PC-3 (cell line): Measurements from ENCODE around the gene THEM4. TPM values are rescaled to one million over a fixed set of nuclear protein-coding genes. Genes with fewer than 3 reads are reported as not detected.

Experiments
- ATAC-seq: fragments of 200-7000 bp; cut with Tn5 transposase; 2 replicates; pipeline ENCODE4 v1.9.1; 2020; ENCODE audit warnings: mild to moderate bottlenecking, moderate library complexity
- BruUV-seq: library from RNA; stranded (reverse); fragments of 400-500 nt; replicated peaks from 2 replicates; lab custom pipeline; 2021; lab: Mats Ljungman, UMichigan
- CTCF ChIA-PET: fragments of 300-600 bp; sonication (Branson Sonifier 250); formaldehyde crosslinking; loops from one replicate; lab custom pipeline; 2022; ENCODE audit warnings: antibody characterized with exemption; lab: Charles Lee
- POLR2A ChIA-PET: fragments of 300-600 bp; sonication (Branson Sonifier 250); formaldehyde crosslinking; loops from one replicate; lab custom pipeline; 2022; ENCODE audit warnings: antibody characterized with exemption; ENCODE audit not compliant: unreplicated experiment; lab: Charles Lee
- DNase-seq: peaks from one replicate; pipeline ENCODE4 v3.0.0-alpha.2; 2015
- H2AFZ ChIP-seq: fragments of 300-600 bp; sonication (generic); 2 replicates; pipeline ENCODE4 v1.6.0; 2016; ENCODE audit warnings: antibody characterized with exemption, low read length
- H3F3A ChIP-seq: fragments of 300-600 bp; sonication (generic); one replicate; pipeline ENCODE4 v1.6.0; 2017; ENCODE audit warnings: antibody characterized with exemption, low read length, control low read depth, mild to moderate bottlenecking; ENCODE audit not compliant: unreplicated experiment
- H3K27ac ChIP-seq: fragments of 300-600 bp; sonication (generic); 2 replicates; pipeline ENCODE4 v1.5.1; 2016; ENCODE audit warnings: mild to moderate bottlenecking, low read length
- H3K27me3 ChIP-seq: fragments of 300-600 bp; sonication (generic); 2 replicates; pipeline ENCODE4 v1.6.1; 2016; ENCODE audit warnings: low read length, mixed read lengths
- H3K36me3 ChIP-seq: fragments of 300-600 bp; sonication (generic); 2 replicates; pipeline ENCODE4 v1.6.1; 2016; ENCODE audit warnings: low read depth, mixed run types, low read length, mixed read lengths
- H3K4me1 ChIP-seq: fragments of 300-600 bp; sonication (generic); 2 replicates; pipeline ENCODE4 v1.5.1; 2016; ENCODE audit warnings: low read length; ENCODE audit not compliant: insufficient read depth
- H3K4me2 ChIP-seq: fragments of 300-600 bp; sonication (generic); 2 replicates; pipeline ENCODE4 v1.6.0; 2016; ENCODE audit warnings: low read length
- H3K4me3 ChIP-seq: fragments of 300-600 bp; sonication (generic); 2 replicates; pipeline ENCODE4 v1.5.1; 2016; ENCODE audit warnings: mild to moderate bottlenecking, low read length, mixed read lengths
- H3K79me2 ChIP-seq: fragments of 300-600 bp; sonication (generic); 2 replicates; pipeline ENCODE4 v1.6.1; 2017; ENCODE audit warnings: low read length, mixed read lengths
- H3K9ac ChIP-seq: fragments of 300-600 bp; sonication (generic); 2 replicates; pipeline ENCODE4 v1.6.0; 2016; ENCODE audit warnings: mild to moderate bottlenecking, low read length
- H3K9me2 ChIP-seq: fragments of 300-600 bp; sonication (generic); replicated peaks from 2 replicates; pipeline ENCODE4 v1.6.1; 2016; ENCODE audit warnings: mixed run types, low read length, mixed read lengths
- H3K9me3 ChIP-seq: fragments of 300-600 bp; sonication (generic); 2 replicates; pipeline ENCODE4 v1.6.1; 2016; ENCODE audit warnings: low read length, mixed read lengths
- H4K20me1 ChIP-seq: fragments of 300-600 bp; sonication (generic); 2 replicates; pipeline ENCODE4 v1.6.1; 2016; ENCODE audit warnings: low read length, mixed read lengths
- CTCF ChIP-seq: fragments of 300-600 bp; sonication (generic); conservative IDR thresholded peaks from 2 replicates; pipeline ENCODE4 v1.5.1; 2017; ENCODE audit warnings: antibody characterized with exemption, low read depth, mild to moderate bottlenecking, low read length
- EZH2 ChIP-seq: fragments of 300-600 bp; sonication (generic); IDR thresholded peaks from one replicate; pipeline ENCODE4 v1.6.1; 2017; ENCODE audit warnings: antibody characterized with exemption, mild to moderate bottlenecking, low read length; ENCODE audit not compliant: unreplicated experiment
- EZH2phosphoT487 ChIP-seq: fragments of 300-600 bp; sonication (generic); IDR thresholded peaks from 2 replicates; pipeline ENCODE4 v1.6.1; 2018; ENCODE audit warnings: mild to moderate bottlenecking, antibody characterized with exemption, low read length, borderline replicate concordance
- intact Hi-C: fragments of 100-400 bp; cut with micrococcal nuclease; formaldehyde crosslinking; loops from 2 replicates; pipeline ENCODE4 v1.9.0; 2023
- total RNA-seq: library from RNA; depleted of rRNA; stranded (reverse); fragments of >200 nt; gene quantifications from 2 replicates; pipeline ENCODE4 v1.2.3, GENCODE V29; 2014

Gene THEM4
- total RNA-seq, 1 experiment from 2014 or later: 18.1 TPM

- H2AFZ ChIP-seq: no peak overlapping the region
- H3K27me3 ChIP-seq: no peaks in the 10 kb centered on the region
- no peak overlapping the region for H3K27ac ChIP-seq
- DNase-seq (no peak), ATAC-seq (no peak)
- ChIA-PET POLR2A (interaction anchor here (0.6 kb wide), 1 partner anchor 79 kb away, joined by 5 read pairs; no protein-coding TSS in a partner anchor), CTCF (no interaction called here)
- no peaks in the 10 kb centered on the region; the same call in 1 of the 2 replicates for H3K36me3 ChIP-seq
- H3K4me1 ChIP-seq: peaks cover 13% of the 10 kb centered on the region
- peaks cover 5% of the 10 kb centered on the region for H3F3A ChIP-seq
- H4K20me1 ChIP-seq: no peaks in the 10 kb centered on the region
- no peak for TF ChIP-seq CTCF
- TF ChIP-seq EZH2: no peak
- TF ChIP-seq EZH2phosphoT487: no peak
- H3K4me3 ChIP-seq: no peak overlapping the region
- H3K9me2 ChIP-seq: no peaks in the 10 kb centered on the region
- H3K9ac ChIP-seq: no peak overlapping the region
- BruUV-seq: no TSS peak
- H3K79me2 ChIP-seq: no peaks in the 10 kb centered on the region
- no peaks in the 10 kb centered on the region for H3K9me3 ChIP-seq
- no peak overlapping the region for H3K4me2 ChIP-seq
- intact Hi-C loops: no loop called here
These were observed 17.8 kb downstream of the THEM4 start for GRCh38 chr1:151891512-151891911.

- Histone ChIP-seq H3K9me3 (no peaks in the 10 kb centered on the region), H4K20me1 (no peaks in the 10 kb centered on the region), H3K79me2 (no peaks in the 10 kb centered on the region), H3K27me3 (no peaks in the 10 kb centered on the region), H3K4me3 (no peak overlapping the region), H3K27ac (no peak overlapping the region), H3K36me3 (no peaks in the 10 kb centered on the region; the same call in 1 of the 2 replicates), H3F3A (peaks cover 5% of the 10 kb centered on the region), H3K9ac (no peak overlapping the region), H3K9me2 (no peaks in the 10 kb centered on the region), H3K4me2 (no peak overlapping the region), H3K4me1 (peaks cover 26% of the 10 kb centered on the region), H2AFZ (no peak overlapping the region)
- DNase-seq (peak; percentile 62), ATAC-seq (peak; percentile 36; the same call in 1 of the 2 replicates)
- CTCF ChIA-PET: interaction anchor here (0.7 to 1.9 kb wide), 2 partner anchors 23 to 113 kb away, joined by 3 to 5 read pairs; no protein-coding TSS in a partner anchor
- intact Hi-C loops: loop anchor here (1.0 to 5.0 kb wide), 3 partner anchors 45 to 112 kb away; no protein-coding TSS in a partner anchor
- POLR2A ChIA-PET: no interaction called here
- no TSS peak for BruUV-seq
- TF ChIP-seq EZH2phosphoT487: no peak
- TF ChIP-seq EZH2: no peak
- peak; percentile 73 for TF ChIP-seq CTCF
These were observed 20.2 kb downstream of the THEM4 start for GRCh38 chr1:151888972-151889570.

GRCh38 chr1:151887028-151887427 is 22.3 kb downstream of the THEM4 start:
- intact Hi-C loops: loop anchor here (5.0 kb wide), 1 partner anchor 60 kb away; no protein-coding TSS in a partner anchor
- Histone ChIP-seq H4K20me1 (no peaks in the 10 kb centered on the region), H2AFZ (no peak overlapping the region), H3F3A (peaks cover 5% of the 10 kb centered on the region), H3K36me3 (no peaks in the 10 kb centered on the region; the same call in 1 of the 2 replicates), H3K27me3 (no peaks in the 10 kb centered on the region), H3K4me2 (no peak overlapping the region), H3K79me2 (no peaks in the 10 kb centered on the region), H3K4me3 (no peak overlapping the region), H3K9ac (no peak overlapping the region), H3K9me3 (no peaks in the 10 kb centered on the region), H3K4me1 (peaks cover 26% of the 10 kb centered on the region), H3K27ac (peak overlapping the region; percentile 69), H3K9me2 (no peaks in the 10 kb centered on the region)
- ATAC-seq: peak; percentile 89
- no TSS peak for BruUV-seq
- POLR2A ChIA-PET: interaction anchor here (0.6 to 1.2 kb wide), 6 partner anchors 22 to 150 kb away, joined by 3 to 5 read pairs (median 4); partner anchors contain the start of genes S100A11 and THEM4
- peak; percentile 88 for DNase-seq
- CTCF ChIA-PET: interaction anchor here (0.6 kb wide), 1 partner anchor 340 kb away, joined by 3 read pairs; no protein-coding TSS in a partner anchor
- TF ChIP-seq CTCF (no peak), EZH2phosphoT487 (no peak), EZH2 (no peak)
